ENCODE data around the gene SPACA1. TPM values are rescaled to one million over a fixed set of nuclear protein-coding genes. Genes with fewer than 3 reads are reported as not detected.

SPACA1 gene
- total and polyA plus RNA-seq, 2 of the 8 experiments (the other 6 are each of a cell fraction or from before 2014, with no cell fraction given): not detected

DNA sequence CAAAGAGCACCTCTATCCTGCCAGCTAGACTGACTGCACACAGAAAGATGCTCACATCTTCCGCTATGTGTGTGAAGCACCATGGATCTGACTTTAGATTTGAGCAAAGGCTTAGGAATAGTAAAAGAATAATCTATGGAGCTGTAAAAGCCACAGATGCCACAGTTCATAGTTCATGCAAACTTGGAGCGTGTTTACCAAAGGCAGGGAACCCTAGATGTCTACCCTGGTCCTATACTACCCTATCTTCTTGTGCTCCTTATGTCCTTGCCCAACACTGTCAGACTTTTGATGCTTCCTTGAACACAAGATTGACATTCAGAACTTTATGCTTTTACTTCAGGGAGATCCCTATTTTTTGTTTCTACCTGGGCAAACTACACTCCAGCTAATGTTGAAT is 39.2 kb downstream of the SPACA1 start (continued):
- TF ChIP-seq, protein P1, sequence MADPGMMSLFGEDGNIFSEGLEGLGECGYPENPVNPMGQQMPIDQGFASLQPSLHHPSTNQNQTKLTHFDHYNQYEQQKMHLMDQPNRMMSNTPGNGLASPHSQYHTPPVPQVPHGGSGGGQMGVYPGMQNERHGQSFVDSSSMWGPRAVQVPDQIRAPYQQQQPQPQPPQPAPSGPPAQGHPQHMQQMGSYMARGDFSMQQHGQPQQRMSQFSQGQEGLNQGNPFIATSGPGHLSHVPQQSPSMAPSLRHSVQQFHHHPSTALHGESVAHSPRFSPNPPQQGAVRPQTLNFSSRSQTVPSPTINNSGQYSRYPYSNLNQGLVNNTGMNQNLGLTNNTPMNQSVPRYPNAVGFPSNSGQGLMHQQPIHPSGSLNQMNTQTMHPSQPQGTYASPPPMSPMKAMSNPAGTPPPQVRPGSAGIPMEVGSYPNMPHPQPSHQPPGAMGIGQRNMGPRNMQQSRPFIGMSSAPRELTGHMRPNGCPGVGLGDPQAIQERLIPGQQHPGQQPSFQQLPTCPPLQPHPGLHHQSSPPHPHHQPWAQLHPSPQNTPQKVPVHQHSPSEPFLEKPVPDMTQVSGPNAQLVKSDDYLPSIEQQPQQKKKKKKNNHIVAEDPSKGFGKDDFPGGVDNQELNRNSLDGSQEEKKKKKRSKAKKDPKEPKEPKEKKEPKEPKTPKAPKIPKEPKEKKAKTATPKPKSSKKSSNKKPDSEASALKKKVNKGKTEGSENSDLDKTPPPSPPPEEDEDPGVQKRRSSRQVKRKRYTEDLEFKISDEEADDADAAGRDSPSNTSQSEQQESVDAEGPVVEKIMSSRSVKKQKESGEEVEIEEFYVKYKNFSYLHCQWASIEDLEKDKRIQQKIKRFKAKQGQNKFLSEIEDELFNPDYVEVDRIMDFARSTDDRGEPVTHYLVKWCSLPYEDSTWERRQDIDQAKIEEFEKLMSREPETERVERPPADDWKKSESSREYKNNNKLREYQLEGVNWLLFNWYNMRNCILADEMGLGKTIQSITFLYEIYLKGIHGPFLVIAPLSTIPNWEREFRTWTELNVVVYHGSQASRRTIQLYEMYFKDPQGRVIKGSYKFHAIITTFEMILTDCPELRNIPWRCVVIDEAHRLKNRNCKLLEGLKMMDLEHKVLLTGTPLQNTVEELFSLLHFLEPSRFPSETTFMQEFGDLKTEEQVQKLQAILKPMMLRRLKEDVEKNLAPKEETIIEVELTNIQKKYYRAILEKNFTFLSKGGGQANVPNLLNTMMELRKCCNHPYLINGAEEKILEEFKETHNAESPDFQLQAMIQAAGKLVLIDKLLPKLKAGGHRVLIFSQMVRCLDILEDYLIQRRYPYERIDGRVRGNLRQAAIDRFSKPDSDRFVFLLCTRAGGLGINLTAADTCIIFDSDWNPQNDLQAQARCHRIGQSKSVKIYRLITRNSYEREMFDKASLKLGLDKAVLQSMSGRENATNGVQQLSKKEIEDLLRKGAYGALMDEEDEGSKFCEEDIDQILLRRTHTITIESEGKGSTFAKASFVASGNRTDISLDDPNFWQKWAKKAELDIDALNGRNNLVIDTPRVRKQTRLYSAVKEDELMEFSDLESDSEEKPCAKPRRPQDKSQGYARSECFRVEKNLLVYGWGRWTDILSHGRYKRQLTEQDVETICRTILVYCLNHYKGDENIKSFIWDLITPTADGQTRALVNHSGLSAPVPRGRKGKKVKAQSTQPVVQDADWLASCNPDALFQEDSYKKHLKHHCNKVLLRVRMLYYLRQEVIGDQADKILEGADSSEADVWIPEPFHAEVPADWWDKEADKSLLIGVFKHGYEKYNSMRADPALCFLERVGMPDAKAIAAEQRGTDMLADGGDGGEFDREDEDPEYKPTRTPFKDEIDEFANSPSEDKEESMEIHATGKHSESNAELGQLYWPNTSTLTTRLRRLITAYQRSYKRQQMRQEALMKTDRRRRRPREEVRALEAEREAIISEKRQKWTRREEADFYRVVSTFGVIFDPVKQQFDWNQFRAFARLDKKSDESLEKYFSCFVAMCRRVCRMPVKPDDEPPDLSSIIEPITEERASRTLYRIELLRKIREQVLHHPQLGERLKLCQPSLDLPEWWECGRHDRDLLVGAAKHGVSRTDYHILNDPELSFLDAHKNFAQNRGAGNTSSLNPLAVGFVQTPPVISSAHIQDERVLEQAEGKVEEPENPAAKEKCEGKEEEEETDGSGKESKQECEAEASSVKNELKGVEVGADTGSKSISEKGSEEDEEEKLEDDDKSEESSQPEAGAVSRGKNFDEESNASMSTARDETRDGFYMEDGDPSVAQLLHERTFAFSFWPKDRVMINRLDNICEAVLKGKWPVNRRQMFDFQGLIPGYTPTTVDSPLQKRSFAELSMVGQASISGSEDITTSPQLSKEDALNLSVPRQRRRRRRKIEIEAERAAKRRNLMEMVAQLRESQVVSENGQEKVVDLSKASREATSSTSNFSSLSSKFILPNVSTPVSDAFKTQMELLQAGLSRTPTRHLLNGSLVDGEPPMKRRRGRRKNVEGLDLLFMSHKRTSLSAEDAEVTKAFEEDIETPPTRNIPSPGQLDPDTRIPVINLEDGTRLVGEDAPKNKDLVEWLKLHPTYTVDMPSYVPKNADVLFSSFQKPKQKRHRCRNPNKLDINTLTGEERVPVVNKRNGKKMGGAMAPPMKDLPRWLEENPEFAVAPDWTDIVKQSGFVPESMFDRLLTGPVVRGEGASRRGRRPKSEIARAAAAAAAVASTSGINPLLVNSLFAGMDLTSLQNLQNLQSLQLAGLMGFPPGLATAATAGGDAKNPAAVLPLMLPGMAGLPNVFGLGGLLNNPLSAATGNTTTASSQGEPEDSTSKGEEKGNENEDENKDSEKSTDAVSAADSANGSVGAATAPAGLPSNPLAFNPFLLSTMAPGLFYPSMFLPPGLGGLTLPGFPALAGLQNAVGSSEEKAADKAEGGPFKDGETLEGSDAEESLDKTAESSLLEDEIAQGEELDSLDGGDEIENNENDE (IDR thresholded peaks at IDR 0.05; ENCODE audit: insufficient replicate concordance, low read length): no peak
- TF ChIP-seq CBX5 (IDR thresholded peaks at IDR 0.05; ENCODE audit: low read depth, low read length): no peak
- no peak for TF ChIP-seq POLR2A (IDR thresholded peaks at IDR 0.05; ENCODE audit: control extremely low read depth in 1 of 2, low read depth in 2 of 2, low read length in 2 of 2)
- TF ChIP-seq, protein P2, sequence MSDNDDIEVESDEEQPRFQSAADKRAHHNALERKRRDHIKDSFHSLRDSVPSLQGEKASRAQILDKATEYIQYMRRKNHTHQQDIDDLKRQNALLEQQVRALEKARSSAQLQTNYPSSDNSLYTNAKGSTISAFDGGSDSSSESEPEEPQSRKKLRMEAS (IDR thresholded peaks at IDR 0.05): no peak

All from H1 (cell line).